Measurements from ENCODE around the gene KCTD16. TPM values are rescaled to one million over a fixed set of nuclear protein-coding genes. Genes with fewer than 3 reads are reported as not detected.

Gene KCTD16
- total and polyA plus RNA-seq, 8 donors = 0.57 to 6.6 (median 3.2) TPM

- Histone ChIP-seq H3K9me3 (no peaks in the 10 kb centered on the region), H3K27me3 (no peaks in the 10 kb centered on the region), H3K4me1 (peaks cover 0 to 9% (median 0%) of the 10 kb centered on the region in 3 donors), H3K36me3 (no peaks in the 10 kb centered on the region), H3K4me3 (no peak overlapping the region), H3K27ac (peak overlapping the region in 2 of 4 donors; percentile 18 to 19)
- intact Hi-C loops (cut with DNase I) = no loop called here
- FAIRE-seq = peak; percentile 26
- ATAC-seq = peak in 3 of 4 donors; percentile 71 to 79 (median 73)
- WGBS, 2 donors = 2 to 3% methylated on average over 2 of the region's 2 CpGs
- DNase-seq = peak in 1 of 6 donors; percentile 54
- no peak for TF ChIP-seq CTCF (IDR thresholded peaks at IDR 0.05)
These were observed 17.1 kb downstream of the KCTD16 start for GRCh38 chr5:144187699-144188294.

- Histone ChIP-seq H3K4me3 (no peak overlapping the region), H3K4me1 (peaks cover 0 to 9% (median 0%) of the 10 kb centered on the region in 3 donors), H3K9me3 (no peaks in the 10 kb centered on the region), H3K36me3 (no peaks in the 10 kb centered on the region), H3K27ac (peak overlapping the region in 1 of 4 donors; percentile 20), H3K27me3 (no peaks in the 10 kb centered on the region)
- ATAC-seq (peak in 3 of 4 donors; percentile 36 to 49 (median 44)), FAIRE-seq (no peak), DNase-seq (no peak)
- TF ChIP-seq CTCF (IDR thresholded peaks at IDR 0.05) = no peak
- intact Hi-C loops (cut with DNase I) = no loop called here
- 72% methylated on average over 10 of the region's 10 CpGs for WGBS, 2 donors
These were observed 19.2 kb downstream of the KCTD16 start for GRCh38 chr5:144189800-144190429.

GRCh38 chr5:144191531-144191930 lies 20.9 kb downstream of the KCTD16 start:
- Histone ChIP-seq H3K4me1 (peaks cover 0 to 9% (median 0%) of the 10 kb centered on the region in 3 donors), H3K36me3 (no peaks in the 10 kb centered on the region), H3K9me3 (no peaks in the 10 kb centered on the region), H3K4me3 (no peak overlapping the region), H3K27me3 (no peaks in the 10 kb centered on the region), H3K27ac (no peak overlapping the region)
- ATAC-seq (no peak), DNase-seq (no peak), FAIRE-seq (no peak)
- intact Hi-C loops (cut with DNase I) = no loop called here
- TF ChIP-seq CTCF (IDR thresholded peaks at IDR 0.05) = no peak
- 88 to 93% methylated on average over 3 of the region's 3 CpGs for WGBS, 2 donors

- H3K36me3 ChIP-seq = no peaks in the 10 kb centered on the region
- DNase-seq (no peak), ATAC-seq (peak in 3 of 4 donors; percentile 68 to 85 (median 78)), FAIRE-seq (no peak)
- H3K4me3 ChIP-seq = no peak overlapping the region
- H3K27ac ChIP-seq = no peak overlapping the region
- no peaks in the 10 kb centered on the region for H3K27me3 ChIP-seq
- intact Hi-C loops (cut with DNase I) = no loop called here
- TF ChIP-seq CTCF (IDR thresholded peaks at IDR 0.05) = no peak
- H3K9me3 ChIP-seq = no peaks in the 10 kb centered on the region
- peaks cover 0 to 9% (median 0%) of the 10 kb centered on the region in 3 donors for H3K4me1 ChIP-seq
- WGBS, 2 donors = 31 to 35% methylated on average over 3 of the region's 3 CpGs
These were observed 21.3 kb downstream of the KCTD16 start for GRCh38 chr5:144191998-144192397.

- FAIRE-seq (no peak), ATAC-seq (no peak), DNase-seq (no peak)
- intact Hi-C loops (cut with DNase I) = no loop called here
- Histone ChIP-seq H3K27me3 (no peaks in the 10 kb centered on the region), H3K9me3 (no peaks in the 10 kb centered on the region), H3K4me1 (peaks cover 0 to 8% (median 0%) of the 10 kb centered on the region in 3 donors), H3K27ac (no peak overlapping the region), H3K4me3 (no peak overlapping the region), H3K36me3 (no peaks in the 10 kb centered on the region)
- no peak for TF ChIP-seq CTCF (IDR thresholded peaks at IDR 0.05)
These were observed 22.0 kb downstream of the KCTD16 start for GRCh38 chr5:144192661-144193060.
